H1 (cell line): ENCODE data around the gene FNDC3A. TPM values are rescaled to one million over a fixed set of nuclear protein-coding genes. Genes with fewer than 3 reads are reported as not detected.

ENCODE experiments used
- BRCA1 ChIP-seq: IDR thresholded peaks from 2 replicates; pipeline ENCODE4 v1.6.1; 2012; ENCODE audit warnings: low read depth, low read length, improper control_type of control experiment
- YY1 ChIP-seq: IDR thresholded peaks from 2 replicates; pipeline ENCODE4 v1.6.1; 2011; ENCODE audit warnings: low read depth, mild to moderate bottlenecking, low read length
- polyA plus RNA-seq, 7 experiments: library from polyadenylated mRNA; depleted of rRNA in 3 of 7; stranded (reverse) in 5 of 7; unstranded in 2 of 7; fragments of >200 nt in 5 of 7; fragments of 200-250 nt in 2 of 7; gene quantifications; 1 replicate in 5 of 7; 2 replicates in 1 of 7; 4 replicates in 1 of 7; pipeline versions ENCODE4 v1.2.1 to v1.2.3, GENCODE V29; 2011 to 2013; ENCODE audit warnings: missing spikeins in 2 of 7, mixed read lengths in 2 of 7
- total RNA-seq: library from RNA; stranded (reverse); fragmentation: NEBNext Ultra II Directional; extraction: Animal tissue kit (Norgen Biotek cat#: 25700); gene quantifications from 2 replicates; pipeline ENCODE4 v1.2.1, GENCODE V29; 2021

The FNDC3A gene
- total and polyA plus RNA-seq, 2 of the 8 experiments (the other 6 are each of a cell fraction or from before 2014, with no cell fraction given) = 14.6 to 26.0 TPM

DNA sequence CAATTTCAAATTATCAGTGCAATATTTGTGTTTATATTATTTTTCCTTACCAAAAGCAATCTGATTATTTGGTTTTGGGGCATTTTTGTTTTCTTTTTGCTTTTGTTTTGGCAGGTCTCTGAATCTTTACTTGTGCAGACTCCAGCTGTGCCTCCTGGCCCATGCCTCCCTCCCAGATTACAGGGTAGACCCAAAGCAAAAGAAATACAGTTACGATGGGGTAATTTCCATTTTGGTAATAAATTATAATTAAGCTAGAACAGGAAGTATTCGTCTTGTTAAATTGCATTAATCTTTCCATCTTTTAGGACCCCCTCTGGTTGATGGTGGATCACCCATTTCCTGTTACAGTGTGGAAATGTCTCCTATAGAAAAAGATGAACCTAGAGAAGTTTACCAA lies 215.2 kb downstream of the FNDC3A start (continued):
- TF ChIP-seq YY1 (no peak), BRCA1 (no peak)
